GM21526 (cell line): ENCODE data around the gene PCDHGA8.
"Not testable (repeated sequence)": the region's sequence is repeated elsewhere in the genome, so short reads cannot be mapped to it uniquely, and the experiment has no call there.

Source experiments
- ATAC-seq: cut with Tn5 transposase; IDR thresholded peaks from one replicate; pipeline ENCODE4 v1.9.1; 2021; ENCODE audit warnings: moderate library complexity; ENCODE audit not compliant: unreplicated experiment, low FRiP score

The PCDHGA8 gene

GRCh38 chr5:141430332-141431113 lies 38.1 kb downstream of the PCDHGA8 start, which contains the start of gene PCDHGA12:
PCDHGA12 (plus strand) TSS chr5:141430507; CDS start chr5:141430760, 253 bp downstream.
- ATAC-seq, result peak; percentile 90

GRCh38 chr5:141431286-141431685 lies 38.9 kb downstream of the PCDHGA8 start:
- ATAC-seq, result no peak

- not testable (repeated sequence) for ATAC-seq
Measured at GRCh38 chr5:141432308-141432707, 39.9 kb downstream of the PCDHGA8 start.

- not testable (repeated sequence) for ATAC-seq
Measured at GRCh38 chr5:141432726-141433125, 40.3 kb downstream of the PCDHGA8 start.

GRCh38 chr5:141434006-141434405 lies 41.6 kb downstream of the PCDHGA8 start:
- ATAC-seq, result no peak

- ATAC-seq, result no peak
Measured at GRCh38 chr5:141437221-141437620, 44.8 kb downstream of the PCDHGA8 start.

- ATAC-seq, result no peak
Measured at GRCh38 chr5:141439411-141440141, 47.1 kb downstream of the PCDHGA8 start.

- no peak for ATAC-seq
Measured at GRCh38 chr5:141440341-141440740, 47.9 kb downstream of the PCDHGA8 start.

- no peak for ATAC-seq
Measured at GRCh38 chr5:141441571-141442170, 49.2 kb downstream of the PCDHGA8 start.
